ENCODE data around the gene PTBP3. TPM values are rescaled to one million over a fixed set of nuclear protein-coding genes. Genes with fewer than 3 reads are reported as not detected.
"Not testable (repeated sequence)": the region's sequence is repeated elsewhere in the genome, so short reads cannot be mapped to it uniquely, and the experiment has no call there.

Gene PTBP3
- total RNA-seq, 4 donors from 2014 or later = 33.7 to 89.1 (median 42.4) TPM

GRCh38 chr9:112193572-112194288 is 139.7 kb downstream of the PTBP3 start:
- TF ChIP-seq POLR2A (IDR thresholded peaks at IDR 0.05) = no peak
- no peak for TF ChIP-seq CTCF (IDR thresholded peaks at IDR 0.05)
- Histone ChIP-seq H3K27ac (no peak overlapping the region), H3K9me3 (no peaks in the 10 kb centered on the region), H3K36me3 (no peaks in the 10 kb centered on the region), H3K27me3 (no peaks in the 10 kb centered on the region), H3K4me1 (no peaks in the 10 kb centered on the region), H3K4me3 (replicated peaks in 1 of 3) (no peak overlapping the region)
- intact Hi-C loops (cut with DNase I) = no loop called here
- no peak for DNase-seq
- WGBS, 2 donors = 79% methylated on average over 6 of the region's 6 CpGs

GRCh38 chr9:112190320-112190719 is 143.1 kb downstream of the PTBP3 start:
- H3K27ac ChIP-seq; DNase-seq; H3K27me3 ChIP-seq; H3K9me3 ChIP-seq; H3K36me3 ChIP-seq; H3K4me3 ChIP-seq (replicated peaks in 1 of 3); H3K4me1 ChIP-seq; intact Hi-C loops (cut with DNase I): not testable (repeated sequence)
- 93 to 97% methylated on average over 1 of the region's 1 CpG for WGBS, 2 donors

GRCh38 chr9:112188884-112189283 is 144.5 kb downstream of the PTBP3 start:
- Histone ChIP-seq H3K36me3 (no peaks in the 10 kb centered on the region), H3K4me3 (replicated peaks in 1 of 3) (no peak overlapping the region), H3K9me3 (no peaks in the 10 kb centered on the region), H3K4me1 (no peaks in the 10 kb centered on the region), H3K27me3 (no peaks in the 10 kb centered on the region), H3K27ac (no peak overlapping the region)
- 97 to 100% methylated on average over 1 of the region's 1 CpG for WGBS, 2 donors
- no peak for DNase-seq
- intact Hi-C loops (cut with DNase I) = no loop called here
- TF ChIP-seq POLR2A (IDR thresholded peaks at IDR 0.05) (no peak), CTCF (IDR thresholded peaks at IDR 0.05) (no peak)

- DNase-seq = no peak
- H3K4me3 ChIP-seq (replicated peaks in 1 of 3) = no peak overlapping the region
- 72 to 74% methylated on average over 4 of the region's 4 CpGs for WGBS, 2 donors
- no peaks in the 10 kb centered on the region for H3K27me3 ChIP-seq
- H3K36me3 ChIP-seq = no peaks in the 10 kb centered on the region
- no peak for TF ChIP-seq CTCF (IDR thresholded peaks at IDR 0.05)
- intact Hi-C loops (cut with DNase I) = no loop called here
- no peaks in the 10 kb centered on the region for H3K9me3 ChIP-seq
- H3K4me1 ChIP-seq = no peaks in the 10 kb centered on the region
- H3K27ac ChIP-seq = no peak overlapping the region
These were observed 146.0 kb downstream of the PTBP3 start for GRCh38 chr9:112187404-112187803.

- Histone ChIP-seq H3K4me3 (replicated peaks in 1 of 3) (no peak overlapping the region), H3K4me1 (no peaks in the 10 kb centered on the region), H3K36me3 (no peaks in the 10 kb centered on the region), H3K27ac (no peak overlapping the region), H3K9me3 (no peaks in the 10 kb centered on the region), H3K27me3 (no peaks in the 10 kb centered on the region)
- TF ChIP-seq POLR2A (IDR thresholded peaks at IDR 0.05) = no peak
- TF ChIP-seq CTCF (IDR thresholded peaks at IDR 0.05) = no peak
- DNase-seq = no peak
- intact Hi-C loops (cut with DNase I) = no loop called here
- 98% methylated on average over 4 of the region's 4 CpGs for WGBS, 2 donors
These were observed 146.7 kb downstream of the PTBP3 start for GRCh38 chr9:112186695-112187094.
